Superior temporal gyrus (tissue), 1 donor: Measurements from ENCODE around the gene SPDYE6.
A peak's percentile ranks its signal among the peaks of the same experiment; 100 is the strongest.
"Not testable (repeated sequence)": the region's sequence is repeated elsewhere in the genome, so short reads cannot be mapped to it uniquely, and the experiment has no call there.

ENCODE experiments used
- DNase-seq: peaks from one replicate; pipeline ENCODE4 v3.0.0-alpha.2; 2016; ENCODE audit errors: extremely low spot score

The SPDYE6 gene

GRCh38 chr7:102356344-102356743, at the start of gene SPDYE6:
TSS of gene SPDYE6 (minus strand) at chr7:102356444. CDS start at chr7:102356023, 421 bp downstream.
- DNase-seq, result not testable (repeated sequence)

- DNase-seq, result not testable (repeated sequence)
Measured at GRCh38 chr7:102404862-102405188, 48.6 kb upstream of the SPDYE6 start.

GRCh38 chr7:102404005-102404861, 48.0 kb upstream of the SPDYE6 start:
- DNase-seq, result no peak

GRCh38 chr7:102403563-102403962, 47.3 kb upstream of the SPDYE6 start:
- DNase-seq, result no peak

- no peak for DNase-seq
Measured at GRCh38 chr7:102400360-102400759, 44.1 kb upstream of the SPDYE6 start.

- DNase-seq, result no peak
Measured at GRCh38 chr7:102398543-102398942, 42.3 kb upstream of the SPDYE6 start.

GRCh38 chr7:102396710-102397019, 40.4 kb upstream of the SPDYE6 start:
- no peak for DNase-seq

GRCh38 chr7:102395873-102396709, 39.8 kb upstream of the SPDYE6 start, which contains the start of gene PRKRIP1:
TSS of gene PRKRIP1 (plus strand) at chr7:102396363. CDS start at chr7:102396412, 49 bp downstream.
- peak; percentile 94 for DNase-seq

GRCh38 chr7:102395592-102395872, 39.3 kb upstream of the SPDYE6 start:
- no peak for DNase-seq

- no peak for DNase-seq
Measured at GRCh38 chr7:102393467-102393866, 37.2 kb upstream of the SPDYE6 start.

- DNase-seq, result no peak
Measured at GRCh38 chr7:102392330-102392729, 36.1 kb upstream of the SPDYE6 start.

GRCh38 chr7:102390697-102391484, 34.6 kb upstream of the SPDYE6 start:
- peak; percentile 91 for DNase-seq

GRCh38 chr7:102389810-102390209, 33.6 kb upstream of the SPDYE6 start:
- DNase-seq, result no peak

GRCh38 chr7:102387064-102387463, 30.8 kb upstream of the SPDYE6 start:
- DNase-seq, result no peak

- not testable (repeated sequence) for DNase-seq
Measured at GRCh38 chr7:102381696-102382425, 25.6 kb upstream of the SPDYE6 start.

- DNase-seq, result not testable (repeated sequence)
Measured at GRCh38 chr7:102380837-102381236, 24.6 kb upstream of the SPDYE6 start.

- no peak for DNase-seq
Measured at GRCh38 chr7:102376964-102377466, 20.8 kb upstream of the SPDYE6 start.

- not testable (repeated sequence) for DNase-seq
Measured at GRCh38 chr7:102372796-102373195, 16.6 kb upstream of the SPDYE6 start.

- DNase-seq, result not testable (repeated sequence)
Measured at GRCh38 chr7:102370038-102370437, 13.8 kb upstream of the SPDYE6 start.

GRCh38 chr7:102365390-102365789, 9.1 kb upstream of the SPDYE6 start:
- not testable (repeated sequence) for DNase-seq

- not testable (repeated sequence) for DNase-seq
Measured at GRCh38 chr7:102364394-102364886, 8.2 kb upstream of the SPDYE6 start.
